ENCODE results near the gene MCAT. TPM values are rescaled to one million over a fixed set of nuclear protein-coding genes. Genes with fewer than 3 reads are reported as not detected.

MCAT gene
- total and polyA plus RNA-seq, 4 donors: 8.3 to 22.6 (median 14.8) TPM

- DNase-seq (ENCODE audit: low spot score): no peak
- H3K9me3 ChIP-seq (ENCODE audit: control insufficient read depth in 4 of 4, low read length in 3 of 4): no peaks in the 10 kb centered on the region
- H3K27me3 ChIP-seq (ENCODE audit: control insufficient read depth in 4 of 4, insufficient read depth in 4 of 4, low read length in 3 of 4): no peaks in the 10 kb centered on the region
- no peak overlapping the region for H3K9ac ChIP-seq (ENCODE audit: low read depth in 1 of 2, low read length in 2 of 2)
- peaks cover 0 to 6% (median 1%) of the 10 kb centered on the region in 4 donors for H3K36me3 ChIP-seq (ENCODE audit: control insufficient read depth in 4 of 4, insufficient read depth in 3 of 4, low read depth in 1 of 4, low read length in 3 of 4)
- WGBS: 70% methylated on average over 13 of the region's 13 CpGs
- H3K4me1 ChIP-seq (ENCODE audit: control insufficient read depth in 4 of 4, insufficient read depth in 4 of 4, low read length in 3 of 4): peaks cover 0 to 8% (median 4%) of the 10 kb centered on the region in 4 donors
- no peak overlapping the region for H3K4me3 ChIP-seq (ENCODE audit: low read depth in 1 of 3, low read length in 3 of 3)
- no peak for TF ChIP-seq HNF4G (IDR thresholded peaks at IDR 0.05)
- TF ChIP-seq, protein P1, sequence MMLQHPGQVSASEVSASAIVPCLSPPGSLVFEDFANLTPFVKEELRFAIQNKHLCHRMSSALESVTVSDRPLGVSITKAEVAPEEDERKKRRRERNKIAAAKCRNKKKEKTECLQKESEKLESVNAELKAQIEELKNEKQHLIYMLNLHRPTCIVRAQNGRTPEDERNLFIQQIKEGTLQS (IDR thresholded peaks at IDR 0.05): no peak
- no peak for TF ChIP-seq JUND (IDR thresholded peaks at IDR 0.05)
- TF ChIP-seq FOXA2 (IDR thresholded peaks at IDR 0.05): no peak
- no peak overlapping the region for H3K27ac ChIP-seq (ENCODE audit: low read depth in 1 of 2, low read length in 2 of 2)
These were observed 15.1 kb downstream of the MCAT start for GRCh38 chr22:43128116-43128515.

GRCh38 chr22:43127166-43127908 lies 15.9 kb downstream of the MCAT start:
- peaks cover 0 to 8% (median 4%) of the 10 kb centered on the region in 4 donors for H3K4me1 ChIP-seq (ENCODE audit: control insufficient read depth in 4 of 4, insufficient read depth in 4 of 4, low read length in 3 of 4)
- no peak for DNase-seq (ENCODE audit: low spot score)

More at GRCh38 chr22:43127166-43127908, 15.9 kb downstream of the MCAT start:
- 83% methylated on average over 17 of the region's 17 CpGs for WGBS
- Histone ChIP-seq H3K9me3 (ENCODE audit: control insufficient read depth in 4 of 4, low read length in 3 of 4) (no peaks in the 10 kb centered on the region), H3K36me3 (ENCODE audit: control insufficient read depth in 4 of 4, insufficient read depth in 3 of 4, low read depth in 1 of 4, low read length in 3 of 4) (peaks cover 0 to 3% (median 0%) of the 10 kb centered on the region in 4 donors), H3K27ac (ENCODE audit: low read depth in 1 of 2, low read length in 2 of 2) (no peak overlapping the region), H3K4me3 (ENCODE audit: low read depth in 1 of 3, low read length in 3 of 3) (no peak overlapping the region), H3K9ac (ENCODE audit: low read depth in 1 of 2, low read length in 2 of 2) (no peak overlapping the region), H3K27me3 (ENCODE audit: control insufficient read depth in 4 of 4, insufficient read depth in 4 of 4, low read length in 3 of 4) (no peaks in the 10 kb centered on the region)
- TF ChIP-seq, protein P1 (IDR thresholded peaks at IDR 0.05): no peak
- no peak for TF ChIP-seq TAF1 (conservative IDR thresholded peaks at IDR 0.05)
- no peak for TF ChIP-seq FOXA2 (IDR thresholded peaks at IDR 0.05)
- TF ChIP-seq EGR1 (IDR thresholded peaks at IDR 0.05; ENCODE audit: low read depth in 2 of 2): no peak
- TF ChIP-seq GABPA (IDR thresholded peaks at IDR 0.05 in 1 of 2, conservative IDR thresholded peaks at IDR 0.05 in 1 of 2): no peak
- no peak for TF ChIP-seq YY1 (IDR thresholded peaks at IDR 0.05)
- TF ChIP-seq HNF4A (conservative IDR thresholded peaks at IDR 0.05): no peak
- TF ChIP-seq REST (IDR thresholded peaks at IDR 0.05): no peak
- TF ChIP-seq, protein P2, sequence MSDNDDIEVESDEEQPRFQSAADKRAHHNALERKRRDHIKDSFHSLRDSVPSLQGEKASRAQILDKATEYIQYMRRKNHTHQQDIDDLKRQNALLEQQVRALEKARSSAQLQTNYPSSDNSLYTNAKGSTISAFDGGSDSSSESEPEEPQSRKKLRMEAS (IDR thresholded peaks at IDR 0.05): no peak
- TF ChIP-seq JUND (IDR thresholded peaks at IDR 0.05): no peak
- no peak for TF ChIP-seq RAD21 (IDR thresholded peaks at IDR 0.05)
- TF ChIP-seq, protein P3, sequence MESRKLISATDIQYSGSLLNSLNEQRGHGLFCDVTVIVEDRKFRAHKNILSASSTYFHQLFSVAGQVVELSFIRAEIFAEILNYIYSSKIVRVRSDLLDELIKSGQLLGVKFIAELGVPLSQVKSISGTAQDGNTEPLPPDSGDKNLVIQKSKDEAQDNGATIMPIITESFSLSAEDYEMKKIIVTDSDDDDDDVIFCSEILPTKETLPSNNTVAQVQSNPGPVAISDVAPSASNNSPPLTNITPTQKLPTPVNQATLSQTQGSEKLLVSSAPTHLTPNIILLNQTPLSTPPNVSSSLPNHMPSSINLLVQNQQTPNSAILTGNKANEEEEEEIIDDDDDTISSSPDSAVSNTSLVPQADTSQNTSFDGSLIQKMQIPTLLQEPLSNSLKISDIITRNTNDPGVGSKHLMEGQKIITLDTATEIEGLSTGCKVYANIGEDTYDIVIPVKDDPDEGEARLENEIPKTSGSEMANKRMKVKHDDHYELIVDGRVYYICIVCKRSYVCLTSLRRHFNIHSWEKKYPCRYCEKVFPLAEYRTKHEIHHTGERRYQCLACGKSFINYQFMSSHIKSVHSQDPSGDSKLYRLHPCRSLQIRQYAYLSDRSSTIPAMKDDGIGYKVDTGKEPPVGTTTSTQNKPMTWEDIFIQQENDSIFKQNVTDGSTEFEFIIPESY (IDR thresholded peaks at IDR 0.05): no peak
- no peak for TF ChIP-seq FOXA1 (IDR thresholded peaks at IDR 0.05)
